Measurements from ENCODE around the gene SPG11.
"Not testable (repeated sequence)": the region's sequence is repeated elsewhere in the genome, so short reads cannot be mapped to it uniquely, and the experiment has no call there.

SPG11 gene

DNA sequence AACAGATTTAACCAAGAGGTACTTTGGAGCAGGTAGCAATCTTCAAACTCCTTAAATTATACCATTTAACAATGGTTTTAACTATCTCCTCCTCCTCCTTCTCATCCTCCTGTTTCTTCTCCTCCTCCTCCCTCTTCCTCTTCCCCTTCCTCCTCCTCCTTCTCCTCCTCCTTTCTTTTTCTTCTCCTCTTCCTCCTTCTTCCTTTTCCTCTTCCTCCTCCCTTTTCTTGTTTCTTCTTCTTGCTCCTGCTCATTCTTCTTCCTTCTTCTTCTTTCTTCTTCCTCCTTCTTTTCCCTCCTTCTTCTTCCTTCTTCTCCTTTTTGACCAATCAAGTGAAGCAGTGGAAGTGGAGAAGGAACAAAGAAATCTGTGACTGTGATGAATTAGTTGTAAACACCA, 33.6 kb upstream of the SPG11 start:
- Histone ChIP-seq H2AFZ (ENCODE audit: low read depth, low read length) (no peak overlapping the region), H3K27me3 (ENCODE audit: insufficient read depth, low read length) (peaks cover 3% of the 10 kb centered on the region), H3K9me3 (ENCODE audit: low read length) (peaks cover 2% of the 10 kb centered on the region), H3K36me3 (ENCODE audit: insufficient read depth, low read length) (no peaks in the 10 kb centered on the region), H3K4me1 (ENCODE audit: insufficient read depth, low read length) (no peaks in the 10 kb centered on the region), H3K4me3 (ENCODE audit: low read length) (no peak overlapping the region)

DNA sequence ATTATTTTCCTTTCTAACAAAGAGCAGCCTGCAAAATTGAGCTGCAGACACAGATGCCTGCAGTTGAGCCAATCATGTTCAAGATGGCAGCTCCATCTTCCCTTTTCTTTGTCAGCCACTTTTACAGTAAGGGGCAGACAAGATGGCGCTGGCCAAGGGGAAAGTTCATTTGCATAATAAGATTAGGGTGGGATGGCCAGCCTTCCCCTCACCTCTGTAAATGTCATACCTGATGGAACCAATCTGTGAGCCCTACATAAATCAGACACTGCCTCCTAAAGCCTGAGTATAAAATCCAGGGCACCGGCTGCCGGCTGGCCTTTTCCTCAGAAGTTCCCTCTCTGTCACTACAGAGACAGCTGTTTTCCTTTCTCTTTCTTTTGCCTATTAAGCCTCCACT, 31.8 kb upstream of the SPG11 start:
- Histone ChIP-seq H3K4me3 (ENCODE audit: low read length) (no peak overlapping the region), H2AFZ (ENCODE audit: low read depth, low read length) (peak overlapping the region; percentile 41), H3K4me1 (ENCODE audit: insufficient read depth, low read length) (no peaks in the 10 kb centered on the region), H3K27me3 (ENCODE audit: insufficient read depth, low read length) (peaks cover 3% of the 10 kb centered on the region), H3K36me3 (ENCODE audit: insufficient read depth, low read length) (no peaks in the 10 kb centered on the region), H3K9me3 (ENCODE audit: low read length) (no peaks in the 10 kb centered on the region)

DNA sequence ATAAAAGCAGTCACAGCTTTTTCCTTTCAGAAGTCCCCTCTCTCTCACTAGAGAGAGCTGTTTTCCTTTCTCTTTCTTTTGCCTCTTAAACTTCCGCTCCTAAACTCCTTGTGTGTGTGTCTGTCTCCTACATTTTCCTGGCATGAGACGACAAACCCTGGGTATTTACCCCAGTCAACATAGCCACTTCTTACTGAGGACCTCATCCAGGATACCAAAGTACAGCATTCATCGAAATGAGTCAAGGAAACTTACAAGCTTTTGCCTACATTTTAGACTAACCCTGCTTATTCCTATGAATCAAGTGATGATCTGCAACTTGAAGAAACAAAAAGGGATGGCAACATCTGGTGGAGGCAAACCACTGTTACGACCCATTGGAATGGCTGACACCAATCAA, 31.0 kb upstream of the SPG11 start:
- Histone ChIP-seq H3K9me3 (ENCODE audit: low read length) (no peaks in the 10 kb centered on the region), H3K36me3 (ENCODE audit: insufficient read depth, low read length) (no peaks in the 10 kb centered on the region), H3K27me3 (ENCODE audit: insufficient read depth, low read length) (peaks cover 3% of the 10 kb centered on the region), H2AFZ (ENCODE audit: low read depth, low read length) (no peak overlapping the region), H3K4me1 (ENCODE audit: insufficient read depth, low read length) (no peaks in the 10 kb centered on the region), H3K4me3 (ENCODE audit: low read length) (no peak overlapping the region)

DNA sequence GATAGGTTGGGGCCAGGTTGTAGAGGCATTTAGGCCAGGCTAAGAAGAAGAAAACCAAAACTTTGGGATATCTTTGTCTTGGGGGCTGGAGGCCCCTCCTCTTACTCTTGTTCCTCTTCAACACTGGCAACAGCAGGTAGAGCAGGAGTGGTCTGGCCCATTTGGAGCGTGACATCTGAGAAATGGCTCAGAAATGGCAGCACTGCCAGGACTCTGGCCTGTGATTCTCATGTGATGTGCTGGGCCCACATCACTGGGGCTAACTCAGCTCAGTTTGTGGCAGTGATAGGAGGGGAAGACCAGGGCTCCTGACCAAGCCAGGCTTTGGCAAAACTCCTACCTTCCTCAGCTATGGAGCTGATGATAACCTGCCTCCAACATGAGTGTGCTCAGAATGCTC, 29.2 kb upstream of the SPG11 start:
- no peak overlapping the region for H3K4me3 ChIP-seq (ENCODE audit: low read length)
- H2AFZ ChIP-seq (ENCODE audit: low read depth, low read length): no peak overlapping the region
- no peaks in the 10 kb centered on the region for H3K36me3 ChIP-seq (ENCODE audit: insufficient read depth, low read length)
- peaks cover 3% of the 10 kb centered on the region for H3K27me3 ChIP-seq (ENCODE audit: insufficient read depth, low read length)
- H3K4me1 ChIP-seq (ENCODE audit: insufficient read depth, low read length): no peaks in the 10 kb centered on the region
- H3K9me3 ChIP-seq (ENCODE audit: low read length): no peaks in the 10 kb centered on the region

DNA sequence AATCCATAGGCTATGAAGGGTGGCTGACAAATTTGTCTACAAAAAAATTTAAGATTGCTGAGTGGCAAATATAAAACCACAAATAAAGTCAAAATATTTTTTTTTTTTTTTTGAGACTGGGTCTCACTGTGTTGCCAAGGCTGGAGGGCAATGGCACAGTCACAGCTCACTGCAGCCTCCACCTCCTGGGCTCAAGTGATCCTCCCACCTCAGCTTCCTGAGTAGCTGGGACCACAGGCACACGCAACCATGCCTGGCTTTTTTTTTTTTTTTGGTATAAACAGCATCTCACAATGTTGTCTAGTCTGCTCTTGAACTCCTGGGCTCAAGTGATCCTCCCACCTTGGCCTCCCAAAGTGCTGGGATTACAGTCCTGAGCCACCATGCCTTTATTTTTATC, 26.8 kb upstream of the SPG11 start:
- H3K4me1 ChIP-seq (ENCODE audit: insufficient read depth, low read length); H3K27me3 ChIP-seq (ENCODE audit: insufficient read depth, low read length); H3K4me3 ChIP-seq (ENCODE audit: low read length); H2AFZ ChIP-seq (ENCODE audit: low read depth, low read length); H3K36me3 ChIP-seq (ENCODE audit: insufficient read depth, low read length); H3K9me3 ChIP-seq (ENCODE audit: low read length): not testable (repeated sequence)

DNA sequence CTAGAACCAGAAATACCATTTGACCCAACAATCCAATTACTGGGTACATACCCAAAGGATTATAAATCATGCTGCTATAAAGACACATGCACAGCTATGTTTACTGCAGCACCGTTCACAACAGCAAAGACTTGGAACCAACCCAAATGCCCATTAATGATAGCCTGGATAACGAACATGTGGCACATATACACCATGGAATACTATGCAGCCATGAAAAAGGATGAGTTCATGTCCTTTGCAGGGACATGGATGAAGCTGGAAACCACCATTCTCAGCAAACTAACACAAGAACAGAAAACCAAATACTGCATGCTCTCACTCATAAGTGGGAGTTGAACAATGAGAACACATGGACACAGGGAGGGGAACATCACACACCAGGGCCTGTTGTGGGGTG, 25.9 kb upstream of the SPG11 start:
- H3K9me3 ChIP-seq (ENCODE audit: low read length); H2AFZ ChIP-seq (ENCODE audit: low read depth, low read length); H3K4me1 ChIP-seq (ENCODE audit: insufficient read depth, low read length); H3K4me3 ChIP-seq (ENCODE audit: low read length); H3K36me3 ChIP-seq (ENCODE audit: insufficient read depth, low read length); H3K27me3 ChIP-seq (ENCODE audit: insufficient read depth, low read length): not testable (repeated sequence)

DNA sequence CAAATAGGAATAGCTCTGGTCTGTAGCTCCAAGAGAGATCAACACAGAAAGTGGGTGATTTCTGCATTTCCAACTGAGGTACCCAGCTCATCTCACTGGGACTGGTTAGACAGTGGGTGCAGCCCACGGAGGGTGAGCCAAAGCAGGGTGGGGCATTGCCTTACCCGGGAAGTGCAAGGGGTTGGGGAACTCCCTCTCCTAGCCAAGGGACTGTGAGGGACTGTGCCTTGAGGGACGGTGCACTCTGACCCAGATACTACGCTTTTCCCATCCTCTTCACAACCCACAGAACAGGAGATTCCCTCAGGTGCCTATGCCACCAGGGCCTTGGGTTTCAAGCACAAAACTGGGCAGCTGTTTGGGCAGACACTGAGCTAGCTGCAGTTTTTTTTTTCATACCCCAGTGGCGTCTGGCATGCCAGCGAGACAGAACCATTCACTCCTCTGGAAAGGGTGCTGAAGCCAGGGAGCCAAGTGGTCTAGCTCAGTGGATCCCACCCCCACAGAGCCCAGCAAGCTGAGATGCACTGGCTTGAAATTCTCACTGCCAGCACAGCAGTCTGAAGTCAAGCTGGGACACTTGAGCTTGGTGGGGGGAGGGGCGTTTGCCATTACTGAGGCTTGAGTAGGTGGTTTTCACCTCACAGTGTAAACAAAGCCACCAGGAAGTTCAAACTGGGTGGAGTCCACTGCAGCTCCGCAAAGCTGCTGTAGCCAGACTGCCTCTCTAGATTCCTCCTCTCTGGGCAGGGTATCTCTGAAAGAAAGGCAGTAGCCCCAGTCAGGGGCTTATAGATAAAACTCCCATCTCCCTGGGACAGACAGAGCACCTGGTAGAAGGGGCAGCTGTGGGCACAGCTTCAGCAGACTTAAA, 19.6 kb upstream of the SPG11 start:
- not testable (repeated sequence) for H3K9me3 ChIP-seq (ENCODE audit: low read length); H3K27me3 ChIP-seq (ENCODE audit: insufficient read depth, low read length); H3K36me3 ChIP-seq (ENCODE audit: insufficient read depth, low read length); H3K4me1 ChIP-seq (ENCODE audit: insufficient read depth, low read length); H2AFZ ChIP-seq (ENCODE audit: low read depth, low read length); H3K4me3 ChIP-seq (ENCODE audit: low read length)

DNA sequence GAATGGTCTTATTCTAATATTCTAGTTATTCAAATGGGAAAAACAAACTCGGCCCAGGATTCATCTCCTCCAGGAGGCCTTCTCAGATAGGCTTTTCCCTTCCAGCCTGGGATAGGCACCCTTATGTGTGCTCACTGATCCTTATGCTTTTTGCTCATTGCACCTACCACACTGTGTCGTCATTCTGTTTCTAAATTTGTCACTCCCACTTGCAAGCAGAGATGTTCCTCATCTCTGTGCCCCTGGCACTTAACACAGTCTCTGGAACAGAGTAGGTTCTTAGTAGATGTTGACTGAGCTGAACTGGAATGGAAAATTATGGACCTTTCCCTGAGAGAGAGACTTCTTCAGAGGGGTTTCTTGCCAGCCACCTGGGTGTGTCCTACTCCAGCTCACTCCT, 18.7 kb upstream of the SPG11 start:
- H3K4me1 ChIP-seq (ENCODE audit: insufficient read depth, low read length): peaks cover 5% of the 10 kb centered on the region
- no peaks in the 10 kb centered on the region for H3K9me3 ChIP-seq (ENCODE audit: low read length)
- no peaks in the 10 kb centered on the region for H3K36me3 ChIP-seq (ENCODE audit: insufficient read depth, low read length)
- no peak overlapping the region for H3K4me3 ChIP-seq (ENCODE audit: low read length)
- H2AFZ ChIP-seq (ENCODE audit: low read depth, low read length): no peak overlapping the region
- H3K27me3 ChIP-seq (ENCODE audit: insufficient read depth, low read length): no peaks in the 10 kb centered on the region

DNA sequence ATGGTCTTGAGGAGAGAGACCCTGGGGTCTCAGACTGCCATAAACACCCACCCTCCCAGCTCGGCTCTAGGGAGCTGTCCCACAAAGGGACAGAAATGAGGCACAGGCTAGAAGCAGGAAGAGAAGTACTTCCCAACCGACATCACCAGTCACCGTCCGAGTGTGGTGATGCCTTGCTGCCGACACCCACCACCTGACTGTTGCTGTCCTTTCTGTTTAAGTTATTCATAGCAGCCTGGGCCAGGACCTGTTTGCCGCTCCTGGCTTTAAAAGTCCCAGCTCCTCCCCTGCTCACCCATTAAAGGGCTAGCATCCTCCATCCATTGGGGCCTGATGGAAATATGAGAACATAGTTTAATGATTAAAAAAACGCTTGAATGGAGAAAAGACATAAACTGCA, 13.2 kb upstream of the SPG11 start:
- H2AFZ ChIP-seq (ENCODE audit: low read depth, low read length): no peak overlapping the region
- no peaks in the 10 kb centered on the region for H3K9me3 ChIP-seq (ENCODE audit: low read length)
- H3K36me3 ChIP-seq (ENCODE audit: insufficient read depth, low read length): no peaks in the 10 kb centered on the region
- no peak overlapping the region for H3K4me3 ChIP-seq (ENCODE audit: low read length)
- peaks cover 7% of the 10 kb centered on the region for H3K27me3 ChIP-seq (ENCODE audit: insufficient read depth, low read length)
- H3K4me1 ChIP-seq (ENCODE audit: insufficient read depth, low read length): peaks cover 5% of the 10 kb centered on the region

DNA sequence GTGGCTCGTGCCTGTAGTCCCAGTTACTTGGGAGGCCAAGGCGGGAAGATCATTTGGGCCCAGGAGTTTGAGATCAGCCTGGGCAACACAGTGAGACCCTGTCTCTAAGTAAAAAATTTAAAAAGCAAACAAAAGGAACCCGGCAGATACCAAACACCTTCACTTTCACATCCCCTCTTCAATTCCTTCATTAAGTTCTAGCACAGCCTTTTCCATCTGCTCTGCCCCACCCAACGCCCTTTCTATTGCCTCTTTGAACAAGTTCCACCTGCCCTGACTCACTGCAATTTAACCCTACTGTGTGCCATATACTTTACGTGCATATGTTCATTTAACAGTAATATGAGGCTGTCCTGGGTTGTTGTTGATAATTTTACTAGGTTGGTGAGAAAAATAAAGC, 12.4 kb upstream of the SPG11 start:
- peaks cover 5% of the 10 kb centered on the region for H3K4me1 ChIP-seq (ENCODE audit: insufficient read depth, low read length)
- H3K27me3 ChIP-seq (ENCODE audit: insufficient read depth, low read length): peaks cover 7% of the 10 kb centered on the region
- no peak overlapping the region for H3K4me3 ChIP-seq (ENCODE audit: low read length)
- no peak overlapping the region for H2AFZ ChIP-seq (ENCODE audit: low read depth, low read length)
- no peaks in the 10 kb centered on the region for H3K9me3 ChIP-seq (ENCODE audit: low read length)
- H3K36me3 ChIP-seq (ENCODE audit: insufficient read depth, low read length): no peaks in the 10 kb centered on the region

DNA sequence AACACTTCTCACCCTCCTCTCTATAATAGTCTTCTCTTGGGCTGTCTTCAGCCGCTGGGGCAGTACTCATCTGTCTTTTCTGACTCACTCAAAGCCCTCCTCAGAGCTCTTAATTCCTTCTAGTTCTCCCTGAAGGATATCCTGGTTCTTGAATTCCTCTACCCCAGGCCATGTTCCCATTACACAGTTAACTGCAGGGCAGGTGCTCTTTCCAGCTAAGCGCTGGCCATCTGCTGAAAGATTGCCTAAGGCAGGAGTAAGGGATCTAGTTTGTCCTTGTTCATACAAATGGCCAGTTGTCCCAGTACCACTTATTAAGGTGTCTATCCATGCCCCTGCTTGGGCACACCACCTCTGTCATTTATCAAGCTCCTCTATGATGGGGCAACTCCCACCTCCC, 10.2 kb upstream of the SPG11 start:
- Histone ChIP-seq H3K27me3 (ENCODE audit: insufficient read depth, low read length) (peaks cover 12% of the 10 kb centered on the region), H3K9me3 (ENCODE audit: low read length) (no peaks in the 10 kb centered on the region), H3K36me3 (ENCODE audit: insufficient read depth, low read length) (no peaks in the 10 kb centered on the region), H2AFZ (ENCODE audit: low read depth, low read length) (no peak overlapping the region), H3K4me3 (ENCODE audit: low read length) (no peak overlapping the region), H3K4me1 (ENCODE audit: insufficient read depth, low read length) (no peaks in the 10 kb centered on the region)

DNA sequence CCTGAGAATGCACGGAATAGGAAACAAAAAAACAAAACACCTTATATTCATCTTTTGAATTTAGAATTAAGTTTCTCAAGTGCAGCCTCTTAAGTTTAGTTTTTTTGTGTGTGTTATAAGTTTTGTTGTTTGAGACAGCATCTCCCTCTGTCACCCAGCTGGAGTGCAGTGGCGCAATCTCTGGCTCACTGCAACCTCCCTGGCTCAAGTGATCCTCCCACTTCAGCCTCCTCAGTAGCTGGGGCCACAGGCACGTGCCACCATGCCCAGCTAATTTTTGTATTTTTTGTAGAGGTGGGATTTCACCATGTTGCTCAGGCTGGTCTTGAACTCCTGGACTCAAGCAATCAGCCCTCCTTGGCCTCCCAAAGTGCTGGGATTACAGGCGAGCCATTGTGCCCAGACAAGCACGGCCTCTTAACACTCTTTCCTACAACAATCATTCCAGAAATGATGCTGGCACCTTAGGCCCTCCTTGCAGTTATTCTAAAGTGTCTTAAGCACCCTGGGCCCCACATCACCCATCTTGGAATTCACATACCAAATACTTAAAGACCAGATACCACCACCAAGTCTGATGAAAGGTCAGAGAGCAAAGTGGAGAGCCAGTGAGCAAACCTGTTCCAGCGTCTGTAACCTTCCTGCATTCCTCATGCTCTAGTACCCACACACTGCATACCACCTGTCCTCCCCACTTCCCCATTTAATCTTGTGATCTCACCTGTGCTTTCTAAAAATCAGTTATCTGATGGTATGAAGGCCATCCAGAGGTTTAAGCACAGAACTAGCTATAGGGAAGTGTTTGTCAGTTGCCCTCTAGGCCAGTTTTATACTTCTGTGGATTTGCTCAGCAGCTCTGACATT, 6.9 kb upstream of the SPG11 start:
- Histone ChIP-seq H3K4me1 (ENCODE audit: insufficient read depth, low read length) (no peaks in the 10 kb centered on the region), H3K4me3 (ENCODE audit: low read length) (no peak overlapping the region), H3K27me3 (ENCODE audit: insufficient read depth, low read length) (peaks cover 8% of the 10 kb centered on the region), H2AFZ (ENCODE audit: low read depth, low read length) (no peak overlapping the region), H3K9me3 (ENCODE audit: low read length) (no peaks in the 10 kb centered on the region), H3K36me3 (ENCODE audit: insufficient read depth, low read length) (no peaks in the 10 kb centered on the region)

DNA sequence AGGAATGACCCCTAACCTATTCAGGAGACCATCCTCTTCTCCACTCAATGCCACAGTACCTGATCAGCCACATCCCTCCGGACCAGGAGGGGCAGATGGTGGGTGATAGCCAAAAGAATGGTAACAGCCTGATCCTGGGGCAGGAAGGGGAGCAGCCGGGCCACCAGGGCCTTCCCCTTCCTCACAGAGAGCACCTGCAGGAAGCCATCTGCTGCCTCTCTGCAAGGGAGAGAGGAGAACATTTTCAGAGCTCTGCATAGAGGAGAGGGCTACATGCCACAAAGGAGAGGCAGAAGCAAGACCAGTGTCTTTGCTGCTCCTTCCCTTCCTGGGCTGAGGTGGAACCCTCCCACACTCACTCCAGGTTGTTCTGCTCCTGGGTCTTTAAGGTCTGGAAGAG, 5.5 kb upstream of the SPG11 start:
- Histone ChIP-seq H3K4me3 (ENCODE audit: low read length) (no peak overlapping the region), H2AFZ (ENCODE audit: low read depth, low read length) (no peak overlapping the region), H3K36me3 (ENCODE audit: insufficient read depth, low read length) (no peaks in the 10 kb centered on the region), H3K9me3 (ENCODE audit: low read length) (no peaks in the 10 kb centered on the region), H3K27me3 (ENCODE audit: insufficient read depth, low read length) (peaks cover 8% of the 10 kb centered on the region), H3K4me1 (ENCODE audit: insufficient read depth, low read length) (peaks cover 1% of the 10 kb centered on the region)
